ENCODE results near the gene CTNND2.

The CTNND2 gene

GRCh38 chr5:11227064-11227463, 677.2 kb downstream of the CTNND2 start:
- no peak for DNase-seq

GRCh38 chr5:11224436-11225187, 679.6 kb downstream of the CTNND2 start:
- DNase-seq = no peak

GRCh38 chr5:11222169-11222568, 682.1 kb downstream of the CTNND2 start:
- DNase-seq = no peak

GRCh38 chr5:11214864-11215644, 689.2 kb downstream of the CTNND2 start:
- no peak for DNase-seq

- DNase-seq = no peak
Measured at GRCh38 chr5:11212706-11213105, 691.5 kb downstream of the CTNND2 start.

GRCh38 chr5:11197726-11198125, 706.5 kb downstream of the CTNND2 start:
- no peak for DNase-seq

GRCh38 chr5:11191673-11192072, 712.6 kb downstream of the CTNND2 start:
- no peak for DNase-seq

- DNase-seq = no peak
Measured at GRCh38 chr5:11182441-11183080, 721.7 kb downstream of the CTNND2 start.

GRCh38 chr5:11181940-11182339, 722.3 kb downstream of the CTNND2 start:
- DNase-seq = no peak

GRCh38 chr5:11180890-11181289, 723.4 kb downstream of the CTNND2 start:
- no peak for DNase-seq

- no peak for DNase-seq
Measured at GRCh38 chr5:11177999-11178711, 726.1 kb downstream of the CTNND2 start.

GRCh38 chr5:11174591-11174990, 729.7 kb downstream of the CTNND2 start:
- no peak for DNase-seq

GRCh38 chr5:11172484-11172883, 731.8 kb downstream of the CTNND2 start:
- DNase-seq = no peak

GRCh38 chr5:11171236-11171635, 733.0 kb downstream of the CTNND2 start:
- DNase-seq = no peak

- DNase-seq = no peak
Measured at GRCh38 chr5:11166923-11167322, 737.3 kb downstream of the CTNND2 start.

- no peak for DNase-seq
Measured at GRCh38 chr5:11164531-11165294, 739.5 kb downstream of the CTNND2 start.

- no peak for DNase-seq
Measured at GRCh38 chr5:11157132-11157531, 747.1 kb downstream of the CTNND2 start.

GRCh38 chr5:11153670-11154382, 750.4 kb downstream of the CTNND2 start:
- no peak for DNase-seq

GRCh38 chr5:11152368-11152767, 751.9 kb downstream of the CTNND2 start:
- DNase-seq = no peak

GRCh38 chr5:11150976-11151375, 753.3 kb downstream of the CTNND2 start:
- no peak for DNase-seq

GRCh38 chr5:11148810-11149539, 755.3 kb downstream of the CTNND2 start:
- DNase-seq = no peak
